ENCODE data around the gene VMAC. TPM values are rescaled to one million over a fixed set of nuclear protein-coding genes. Genes with fewer than 3 reads are reported as not detected.

Gene VMAC
- total and polyA plus RNA-seq, 12 donors, result 1.3 to 5.8 (median 2.5) TPM

DNA sequence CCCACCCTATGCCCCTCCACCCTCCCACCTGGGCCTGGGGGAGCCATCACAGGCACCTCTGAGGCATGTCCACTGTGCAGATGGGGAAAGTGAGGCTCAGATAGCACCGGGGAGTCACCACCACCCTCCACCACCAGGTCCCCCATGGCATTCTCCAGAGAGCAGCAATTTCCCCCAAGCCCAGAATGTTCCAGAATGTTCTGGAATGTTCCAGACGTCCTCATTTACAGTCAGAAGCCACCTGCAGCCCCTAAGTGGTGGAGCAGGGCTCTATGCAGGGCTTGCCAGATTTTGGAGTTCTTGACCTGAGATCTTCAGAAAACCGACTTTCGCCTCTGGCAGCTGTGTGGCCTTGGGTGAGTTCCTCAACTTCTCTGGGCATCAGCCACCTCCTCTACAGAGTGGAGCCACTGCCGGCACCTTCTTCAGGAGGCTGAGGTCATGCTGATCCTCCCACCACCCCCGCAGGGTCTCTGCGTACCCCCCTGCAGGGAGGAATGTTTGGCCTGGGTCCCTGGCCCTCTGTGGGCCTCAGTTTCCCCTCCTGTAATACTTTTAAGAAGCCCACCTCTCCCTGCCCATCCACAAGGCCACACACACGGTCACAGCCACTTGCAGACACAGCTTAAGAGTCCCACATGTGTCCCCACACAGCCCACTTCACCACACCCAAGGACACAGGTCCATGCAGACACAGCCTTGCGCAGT, 40.5 kb upstream of the VMAC start:
- H3K27ac ChIP-seq, result no peak overlapping the region
- H3K27me3 ChIP-seq, result peaks cover 0 to 11% (median 0%) of the 10 kb centered on the region in 7 donors
- no peaks in the 10 kb centered on the region for H3K36me3 ChIP-seq
- intact Hi-C loops (cut with DNase I), result no loop called here
- H3K9me3 ChIP-seq, result no peaks in the 10 kb centered on the region
- no peak for ATAC-seq
- no peak overlapping the region for H3K4me3 ChIP-seq
- WGBS, 2 donors, result 79 to 87% methylated on average over 9 of the region's 9 CpGs
- TF ChIP-seq, protein P1, sequence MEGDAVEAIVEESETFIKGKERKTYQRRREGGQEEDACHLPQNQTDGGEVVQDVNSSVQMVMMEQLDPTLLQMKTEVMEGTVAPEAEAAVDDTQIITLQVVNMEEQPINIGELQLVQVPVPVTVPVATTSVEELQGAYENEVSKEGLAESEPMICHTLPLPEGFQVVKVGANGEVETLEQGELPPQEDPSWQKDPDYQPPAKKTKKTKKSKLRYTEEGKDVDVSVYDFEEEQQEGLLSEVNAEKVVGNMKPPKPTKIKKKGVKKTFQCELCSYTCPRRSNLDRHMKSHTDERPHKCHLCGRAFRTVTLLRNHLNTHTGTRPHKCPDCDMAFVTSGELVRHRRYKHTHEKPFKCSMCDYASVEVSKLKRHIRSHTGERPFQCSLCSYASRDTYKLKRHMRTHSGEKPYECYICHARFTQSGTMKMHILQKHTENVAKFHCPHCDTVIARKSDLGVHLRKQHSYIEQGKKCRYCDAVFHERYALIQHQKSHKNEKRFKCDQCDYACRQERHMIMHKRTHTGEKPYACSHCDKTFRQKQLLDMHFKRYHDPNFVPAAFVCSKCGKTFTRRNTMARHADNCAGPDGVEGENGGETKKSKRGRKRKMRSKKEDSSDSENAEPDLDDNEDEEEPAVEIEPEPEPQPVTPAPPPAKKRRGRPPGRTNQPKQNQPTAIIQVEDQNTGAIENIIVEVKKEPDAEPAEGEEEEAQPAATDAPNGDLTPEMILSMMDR (IDR thresholded peaks at IDR 0.05), result no peak
- H3K4me1 ChIP-seq, result no peaks in the 10 kb centered on the region
- DNase-seq, result no peak

DNA sequence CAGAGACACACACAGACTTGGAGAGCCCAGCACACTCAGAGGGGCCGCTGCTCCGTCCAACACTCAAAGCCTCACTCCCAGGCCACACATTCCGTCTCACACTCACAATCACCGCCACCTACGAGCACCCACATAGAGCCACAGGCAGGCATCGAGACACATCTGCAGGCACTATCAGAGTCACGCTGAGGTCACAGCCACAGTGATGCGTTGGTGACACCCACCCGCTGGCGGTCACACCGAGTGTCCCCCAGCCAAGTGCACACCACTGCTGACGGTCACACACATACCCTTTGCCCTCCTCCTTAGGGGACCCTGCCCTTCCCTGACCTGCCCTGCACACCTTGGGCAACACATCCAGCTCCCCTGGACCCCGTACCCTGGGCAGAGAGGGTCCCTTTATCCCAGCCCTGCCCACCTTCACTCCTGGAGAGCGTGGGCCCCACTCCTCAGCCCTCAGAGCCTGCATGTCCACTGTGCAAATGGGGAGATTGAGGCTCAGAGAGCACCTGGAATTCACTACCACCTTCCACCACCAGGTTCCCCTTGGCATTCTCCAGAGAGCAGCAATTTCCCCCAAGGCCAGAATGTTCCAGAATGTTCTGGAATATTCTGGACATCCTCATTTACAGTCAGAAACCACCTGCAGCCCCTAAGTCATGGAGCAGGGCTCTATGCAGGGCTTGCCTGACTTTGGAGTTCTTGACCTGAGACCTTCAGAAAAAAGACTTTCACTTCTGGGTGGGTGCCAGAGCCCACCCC, 39.8 kb upstream of the VMAC start:
- no peak for DNase-seq
- Histone ChIP-seq H3K9me3 (no peaks in the 10 kb centered on the region), H3K36me3 (no peaks in the 10 kb centered on the region), H3K4me1 (no peaks in the 10 kb centered on the region), H3K27me3 (peaks cover 0 to 11% (median 0%) of the 10 kb centered on the region in 7 donors), H3K4me3 (no peak overlapping the region), H3K27ac (no peak overlapping the region)
- intact Hi-C loops (cut with DNase I), result no loop called here
- no peak for ATAC-seq
- TF ChIP-seq, protein P1 (IDR thresholded peaks at IDR 0.05), result no peak
- WGBS, 2 donors, result 77 to 79% methylated on average over 14 of the region's 14 CpGs

DNA sequence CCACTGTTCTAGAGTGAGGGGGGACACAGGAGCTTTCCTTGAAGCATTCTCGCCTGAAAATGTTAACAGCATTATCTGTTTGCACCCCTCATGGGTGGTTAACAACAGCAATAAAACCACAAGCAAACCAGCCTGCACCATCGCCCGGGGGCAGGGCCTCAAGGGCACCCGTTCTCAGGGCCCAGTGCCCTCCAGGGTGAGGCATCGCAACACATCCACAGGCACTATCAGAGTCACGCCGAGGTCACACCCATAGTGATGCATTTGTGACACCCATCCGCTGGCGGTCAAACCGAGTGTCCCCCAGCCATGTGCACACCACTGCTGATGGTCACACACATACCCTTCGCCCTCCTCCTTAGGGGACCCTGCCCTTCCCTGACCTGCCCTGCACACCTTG, 38.9 kb upstream of the VMAC start:
- DNase-seq, result no peak
- ATAC-seq, result no peak
- Histone ChIP-seq H3K27me3 (peaks cover 0 to 11% (median 0%) of the 10 kb centered on the region in 7 donors), H3K4me3 (no peak overlapping the region), H3K9me3 (no peaks in the 10 kb centered on the region), H3K36me3 (no peaks in the 10 kb centered on the region), H3K27ac (no peak overlapping the region), H3K4me1 (peaks cover 0 to 2% (median 0%) of the 10 kb centered on the region in 9 donors)
- TF ChIP-seq, protein P1 (IDR thresholded peaks at IDR 0.05), result no peak
- intact Hi-C loops (cut with DNase I), result no loop called here
- WGBS, 2 donors, result 81 to 86% methylated on average over 11 of the region's 11 CpGs

DNA sequence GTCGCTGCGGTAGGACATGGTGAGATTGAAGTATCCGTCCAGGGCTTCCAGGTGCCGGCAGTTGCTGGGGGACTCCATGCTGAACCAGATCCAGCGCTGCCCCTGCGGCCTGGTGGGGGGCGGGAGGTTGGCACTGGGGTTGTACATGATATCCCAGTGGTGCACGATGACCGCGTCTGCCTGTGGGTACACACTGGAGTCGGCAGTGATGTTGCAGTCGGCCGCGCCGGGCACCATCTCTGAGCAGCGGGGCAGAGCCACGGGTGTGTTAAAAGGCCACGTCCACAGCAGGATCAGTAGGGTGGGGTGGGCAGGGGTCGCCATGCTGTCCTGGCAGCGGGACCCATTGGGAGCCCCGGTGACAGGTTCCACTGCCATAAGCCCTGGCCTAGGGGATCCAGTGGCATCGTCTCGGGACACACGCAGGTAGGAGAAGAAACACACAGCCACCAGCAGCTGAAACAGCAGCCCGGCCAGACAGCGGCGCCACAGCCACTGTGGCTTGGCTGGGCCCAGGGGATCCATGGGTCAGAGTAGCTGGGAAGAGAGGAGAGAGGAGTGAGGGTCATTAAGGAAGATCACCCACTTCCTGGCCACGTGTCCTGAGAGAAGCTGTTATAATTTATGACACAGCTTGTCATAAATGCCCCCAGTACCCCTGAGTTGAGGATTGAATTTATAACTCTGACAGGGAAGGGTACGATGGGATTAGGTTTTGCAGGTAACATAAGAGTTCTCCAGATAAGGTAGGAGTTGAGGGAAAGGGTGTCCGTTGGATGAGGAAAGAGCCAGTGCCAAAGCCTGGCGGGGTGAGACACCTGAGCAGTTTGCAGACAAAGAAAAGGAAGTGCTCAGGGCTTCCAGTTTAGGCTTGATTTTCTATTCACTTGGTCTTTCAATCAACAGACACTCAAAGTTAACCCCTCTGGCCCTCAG, 37.2 kb upstream of the VMAC start:
- peak in 1 of 8 donors; percentile 20 for ATAC-seq
- intact Hi-C loops (cut with DNase I), result no loop called here
- 85 to 86% methylated on average over 28 to 31 of the region's 31 CpGs for WGBS, 2 donors

More for the DNA sequence above, 37.2 kb upstream of the VMAC start:
- Histone ChIP-seq H3K27ac (no peak overlapping the region), H3K4me1 (peaks cover 0 to 3% (median 0%) of the 10 kb centered on the region in 9 donors), H3K27me3 (peaks cover 0 to 11% (median 0%) of the 10 kb centered on the region in 7 donors), H3K36me3 (no peaks in the 10 kb centered on the region), H3K9me3 (no peaks in the 10 kb centered on the region), H3K4me3 (no peak overlapping the region)
- TF ChIP-seq, protein P1 (IDR thresholded peaks at IDR 0.05), result no peak
- no peak for DNase-seq

Measured in heart right ventricle (tissue), 16 donors.